Liver (tissue), 9 donors: ENCODE measurements around the gene HIF3A. TPM values are rescaled to one million over a fixed set of nuclear protein-coding genes. Genes with fewer than 3 reads are reported as not detected.
"Not testable (repeated sequence)": the region's sequence is repeated elsewhere in the genome, so short reads cannot be mapped to it uniquely, and the experiment has no call there.

Experiments
- DNase-seq: peaks from one replicate; pipeline ENCODE4 v3.0.0-alpha.2; 2017; ENCODE audit warnings: low spot score
- H3K27ac ChIP-seq, 2 donors: one replicate each; pipeline ENCODE4 v1.7.0; 2013; ENCODE audit warnings: inconsistent platforms in 2 of 2, low read length in 2 of 2, control low read depth in 1 of 2, low read depth in 1 of 2, mild to moderate bottlenecking in 1 of 2
- H3K27me3 ChIP-seq, 4 donors: one replicate each; pipeline versions ENCODE4 v1.6.1 to v1.7.0; 2013; ENCODE audit warnings: low read length in 3 of 4, inconsistent platforms in 1 of 4, mild to moderate bottlenecking in 1 of 4, moderate library complexity in 1 of 4; ENCODE audit not compliant: control insufficient read depth in 4 of 4, insufficient read depth in 4 of 4
- H3K36me3 ChIP-seq, 4 donors: one replicate each; pipeline versions ENCODE4 v1.6.1 to v1.7.0; 2013; ENCODE audit warnings: low read length in 3 of 4, mild to moderate bottlenecking in 3 of 4, low read depth in 1 of 4, moderate library complexity in 1 of 4; ENCODE audit not compliant: control insufficient read depth in 4 of 4, insufficient read depth in 3 of 4
- H3K4me1 ChIP-seq, 4 donors: one replicate each; pipeline versions ENCODE4 v1.6.1 to v1.7.0; 2013; ENCODE audit warnings: low read length in 3 of 4, mild to moderate bottlenecking in 3 of 4, moderate library complexity in 1 of 4; ENCODE audit not compliant: control insufficient read depth in 4 of 4, insufficient read depth in 4 of 4
- H3K4me3 ChIP-seq, 3 donors: one replicate each; pipeline versions ENCODE4 v1.6.1 to v1.7.0; 2013; ENCODE audit warnings: low read length in 3 of 3, control low read depth in 1 of 3, low read depth in 1 of 3, mild to moderate bottlenecking in 1 of 3
- H3K9ac ChIP-seq, 2 donors: one replicate each; pipeline ENCODE4 v1.7.0; 2013; ENCODE audit warnings: low read length in 2 of 2, mild to moderate bottlenecking in 2 of 2, moderate library complexity in 2 of 2, control low read depth in 1 of 2, low read depth in 1 of 2
- H3K9me3 ChIP-seq, 4 donors: one replicate each; pipeline versions ENCODE4 v1.6.1 to v1.7.0; 2013; ENCODE audit warnings: low read length in 3 of 4; ENCODE audit not compliant: control insufficient read depth in 4 of 4
- ATF3 ChIP-seq: IDR thresholded peaks from 2 replicates; pipeline ENCODE4 v1.6.1; 2016; ENCODE audit warnings: antibody characterized with exemption
- EGR1 ChIP-seq, 2 donors: IDR thresholded peaks; 2 replicates each; pipeline ENCODE4 v1.6.1; 2016 to 2018; ENCODE audit warnings: antibody characterized with exemption in 2 of 2, low read depth in 2 of 2
- FOXA2 ChIP-seq: IDR thresholded peaks from 2 replicates; pipeline ENCODE4 v1.6.1; 2016; ENCODE audit warnings: antibody characterized with exemption
- GABPA ChIP-seq, 2 donors: IDR thresholded peaks in 1 of 2; conservative IDR thresholded peaks in 1 of 2; 2 replicates each; pipeline ENCODE4 v1.6.1; 2016; ENCODE audit warnings: antibody characterized with exemption in 2 of 2, mild to moderate bottlenecking in 1 of 2, moderate library complexity in 1 of 2
- HNF4A ChIP-seq, 2 donors: conservative IDR thresholded peaks; 2 replicates each; pipeline ENCODE4 v1.6.1; 2016; ENCODE audit warnings: antibody characterized with exemption in 2 of 2, mild to moderate bottlenecking in 2 of 2
- JUND ChIP-seq, 2 donors: IDR thresholded peaks; 2 replicates each; pipeline ENCODE4 v1.6.1; 2016; ENCODE audit warnings: antibody characterized with exemption in 2 of 2
- MAX ChIP-seq: IDR thresholded peaks from 2 replicates; pipeline ENCODE4 v1.6.1; 2016; ENCODE audit warnings: antibody characterized with exemption
- NR2F2 ChIP-seq: IDR thresholded peaks from 2 replicates; pipeline ENCODE4 v1.6.1; 2016; ENCODE audit warnings: antibody characterized with exemption
- RAD21 ChIP-seq, 2 donors: IDR thresholded peaks; 2 replicates each; pipeline ENCODE4 v1.6.1; 2016; ENCODE audit warnings: antibody characterized with exemption in 2 of 2, mild to moderate bottlenecking in 2 of 2
- REST ChIP-seq: IDR thresholded peaks from 2 replicates; pipeline ENCODE4 v1.6.1; 2016; ENCODE audit warnings: antibody characterized with exemption, mild to moderate bottlenecking
- SP1 ChIP-seq: IDR thresholded peaks from 2 replicates; pipeline ENCODE4 v1.6.1; 2018; ENCODE audit warnings: antibody characterized with exemption, mild to moderate bottlenecking
- TAF1 ChIP-seq: conservative IDR thresholded peaks from 2 replicates; pipeline ENCODE4 v1.6.1; 2016; ENCODE audit warnings: antibody characterized with exemption, mild to moderate bottlenecking
- YY1 ChIP-seq: IDR thresholded peaks from 2 replicates; pipeline ENCODE4 v1.6.1; 2016; ENCODE audit warnings: antibody characterized with exemption, mild to moderate bottlenecking
- WGBS: extraction: QIAGEN DNeasy Blood & Tissue Kit; methylation state at CpG from one replicate; pipeline ENCODE4 v1.1.7; 2013; 5-methylcytosine and 5-hydroxymethylcytosine counted together
- polyA plus RNA-seq, 2 donors: library from polyadenylated mRNA; stranded (reverse) in 1 of 2; unstranded in 1 of 2; fragments of 200-250 nt in 1 of 2; fragments of >200 nt in 1 of 2; fragmentation: Nextera tagmentation in 1 of 2; extraction: Ambion mirVana in 1 of 2; gene quantifications; one replicate each; pipeline versions ENCODE4 v1.2.1 to v1.2.3, GENCODE V29; 2013 to 2015
- total RNA-seq, 2 donors: library from RNA; depleted of rRNA; stranded (reverse); fragments of >200 nt; gene quantifications; one replicate each; pipeline ENCODE4 v1.2.3, GENCODE V29; 2014
- TF ChIP-seq, protein P1 (sequence below): fragments of 150-350 bp; IDR thresholded peaks from 2 replicates; pipeline ENCODE4 v1.5.1; 2017; ENCODE audit warnings: improper control_type of control experiment, low read depth, low read length; ENCODE audit not compliant: missing input control
- TF ChIP-seq, protein P2 (sequence below): IDR thresholded peaks from 2 replicates; pipeline ENCODE4 v1.6.1; 2016; ENCODE audit warnings: antibody characterized with exemption
- donor health status: healthy.
- donor health status: healthy.
- donor health status: healthy.
- donor health status: healthy.
- donor health status: healthy.

The HIF3A gene
- total and polyA plus RNA-seq, 4 donors: 2.2 to 20.5 (median 6.8) TPM

GRCh38 chr19:46264801-46265200 lies 32.0 kb upstream of the HIF3A start:
- H3K27me3 ChIP-seq, DNase-seq, H3K36me3 ChIP-seq, H3K9ac ChIP-seq, H3K9me3 ChIP-seq, H3K27ac ChIP-seq, H3K4me1 ChIP-seq, H3K4me3 ChIP-seq: not testable (repeated sequence)
- WGBS: 67% methylated on average over 5 of the region's 5 CpGs

DNA sequence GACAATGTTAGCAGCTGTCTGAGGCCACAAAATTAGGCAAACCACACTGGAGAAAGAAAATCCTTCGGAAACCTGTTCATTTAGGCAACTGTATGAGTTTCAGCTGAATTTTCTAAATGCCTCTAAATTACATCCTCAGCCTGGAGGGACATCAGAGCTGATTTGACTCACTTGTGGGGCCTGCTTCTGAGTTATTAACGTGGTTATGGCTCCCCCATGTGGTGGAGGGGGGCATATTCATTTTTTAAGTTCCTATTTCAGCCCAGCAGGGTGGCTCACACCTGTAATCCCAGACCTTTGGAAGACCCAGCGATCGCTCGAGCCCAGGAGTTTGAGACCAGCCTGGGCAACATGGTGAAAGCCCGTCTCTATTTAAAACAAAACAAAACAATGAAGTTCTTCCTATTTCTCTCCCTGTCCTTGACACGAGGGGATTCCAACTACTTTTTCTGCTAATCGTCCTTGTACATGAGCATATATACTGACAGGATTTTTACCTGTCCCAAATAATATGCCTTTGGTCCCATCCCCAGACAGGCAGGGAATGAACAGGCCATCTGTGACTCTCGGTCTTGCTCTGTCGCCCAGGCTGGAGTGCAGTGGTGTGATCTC lies 31.5 kb upstream of the HIF3A start:
- Histone ChIP-seq H3K27ac (no peak overlapping the region), H3K4me1 (no peaks in the 10 kb centered on the region), H3K9ac (no peak overlapping the region), H3K36me3 (no peaks in the 10 kb centered on the region), H3K4me3 (no peak overlapping the region), H3K27me3 (peaks cover 0 to 2% (median 0%) of the 10 kb centered on the region in 4 donors), H3K9me3 (no peaks in the 10 kb centered on the region)
- DNase-seq: peak; percentile 72
- TF ChIP-seq JUND (IDR thresholded peaks at IDR 0.05) (no peak), RAD21 (IDR thresholded peaks at IDR 0.05) (peak; percentile 94 to 95)
- TF ChIP-seq, protein P1, sequence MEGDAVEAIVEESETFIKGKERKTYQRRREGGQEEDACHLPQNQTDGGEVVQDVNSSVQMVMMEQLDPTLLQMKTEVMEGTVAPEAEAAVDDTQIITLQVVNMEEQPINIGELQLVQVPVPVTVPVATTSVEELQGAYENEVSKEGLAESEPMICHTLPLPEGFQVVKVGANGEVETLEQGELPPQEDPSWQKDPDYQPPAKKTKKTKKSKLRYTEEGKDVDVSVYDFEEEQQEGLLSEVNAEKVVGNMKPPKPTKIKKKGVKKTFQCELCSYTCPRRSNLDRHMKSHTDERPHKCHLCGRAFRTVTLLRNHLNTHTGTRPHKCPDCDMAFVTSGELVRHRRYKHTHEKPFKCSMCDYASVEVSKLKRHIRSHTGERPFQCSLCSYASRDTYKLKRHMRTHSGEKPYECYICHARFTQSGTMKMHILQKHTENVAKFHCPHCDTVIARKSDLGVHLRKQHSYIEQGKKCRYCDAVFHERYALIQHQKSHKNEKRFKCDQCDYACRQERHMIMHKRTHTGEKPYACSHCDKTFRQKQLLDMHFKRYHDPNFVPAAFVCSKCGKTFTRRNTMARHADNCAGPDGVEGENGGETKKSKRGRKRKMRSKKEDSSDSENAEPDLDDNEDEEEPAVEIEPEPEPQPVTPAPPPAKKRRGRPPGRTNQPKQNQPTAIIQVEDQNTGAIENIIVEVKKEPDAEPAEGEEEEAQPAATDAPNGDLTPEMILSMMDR: peak; percentile 97
- WGBS: 17% methylated on average over 10 of the region's 10 CpGs

DNA sequence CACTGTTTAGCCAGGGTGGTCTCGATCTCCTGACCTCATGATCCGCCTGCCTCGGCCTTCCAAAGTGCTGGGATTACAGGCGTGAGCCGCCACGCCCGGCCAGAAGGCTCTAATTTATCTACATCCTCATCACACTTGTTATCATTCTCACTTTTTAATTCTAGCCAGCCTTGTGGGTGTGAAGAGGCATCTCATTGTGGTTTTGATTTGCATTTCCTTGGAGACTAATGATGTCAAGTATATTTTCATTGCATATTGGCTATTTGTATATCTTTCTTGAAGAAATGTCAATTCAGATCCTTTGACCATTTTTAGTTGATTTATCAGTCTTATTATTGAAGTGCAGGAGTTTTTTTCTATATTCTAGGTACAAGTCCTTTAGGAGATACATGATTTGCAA lies 27.7 kb upstream of the HIF3A start:
- H3K36me3 ChIP-seq: no peaks in the 10 kb centered on the region
- WGBS: 78% methylated on average over 7 of the region's 7 CpGs
- no peak for TF ChIP-seq TAF1
- TF ChIP-seq EGR1 (IDR thresholded peaks at IDR 0.05; ENCODE audit: low read depth in 2 of 2): no peak
- TF ChIP-seq, protein P2, sequence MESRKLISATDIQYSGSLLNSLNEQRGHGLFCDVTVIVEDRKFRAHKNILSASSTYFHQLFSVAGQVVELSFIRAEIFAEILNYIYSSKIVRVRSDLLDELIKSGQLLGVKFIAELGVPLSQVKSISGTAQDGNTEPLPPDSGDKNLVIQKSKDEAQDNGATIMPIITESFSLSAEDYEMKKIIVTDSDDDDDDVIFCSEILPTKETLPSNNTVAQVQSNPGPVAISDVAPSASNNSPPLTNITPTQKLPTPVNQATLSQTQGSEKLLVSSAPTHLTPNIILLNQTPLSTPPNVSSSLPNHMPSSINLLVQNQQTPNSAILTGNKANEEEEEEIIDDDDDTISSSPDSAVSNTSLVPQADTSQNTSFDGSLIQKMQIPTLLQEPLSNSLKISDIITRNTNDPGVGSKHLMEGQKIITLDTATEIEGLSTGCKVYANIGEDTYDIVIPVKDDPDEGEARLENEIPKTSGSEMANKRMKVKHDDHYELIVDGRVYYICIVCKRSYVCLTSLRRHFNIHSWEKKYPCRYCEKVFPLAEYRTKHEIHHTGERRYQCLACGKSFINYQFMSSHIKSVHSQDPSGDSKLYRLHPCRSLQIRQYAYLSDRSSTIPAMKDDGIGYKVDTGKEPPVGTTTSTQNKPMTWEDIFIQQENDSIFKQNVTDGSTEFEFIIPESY: no peak
- TF ChIP-seq NR2F2: no peak
- TF ChIP-seq REST: no peak
- TF ChIP-seq FOXA2: no peak
- TF ChIP-seq JUND (IDR thresholded peaks at IDR 0.05): no peak
- TF ChIP-seq HNF4A (conservative IDR thresholded peaks at IDR 0.05): no peak
- TF ChIP-seq, protein P1: no peak
- no peak for TF ChIP-seq SP1
- TF ChIP-seq YY1: no peak
- TF ChIP-seq ATF3: no peak
- no peak for TF ChIP-seq RAD21 (IDR thresholded peaks at IDR 0.05)
- no peak for TF ChIP-seq MAX
- no peak for TF ChIP-seq GABPA (IDR thresholded peaks at IDR 0.05 in 1 of 2, conservative IDR thresholded peaks at IDR 0.05 in 1 of 2)
- H3K27ac ChIP-seq: no peak overlapping the region
- H3K4me3 ChIP-seq: no peak overlapping the region
- H3K9ac ChIP-seq: no peak overlapping the region
- no peak for DNase-seq
- peaks cover 0 to 3% (median 0%) of the 10 kb centered on the region in 4 donors for H3K27me3 ChIP-seq
- H3K9me3 ChIP-seq: no peaks in the 10 kb centered on the region
- H3K4me1 ChIP-seq: no peaks in the 10 kb centered on the region
